ENCODE measurements around the gene RBM6. TPM values are rescaled to one million over a fixed set of nuclear protein-coding genes. Genes with fewer than 3 reads are reported as not detected.

RBM6 gene
- total RNA-seq, 1 experiment from 2014 or later: 58.3 TPM

DNA sequence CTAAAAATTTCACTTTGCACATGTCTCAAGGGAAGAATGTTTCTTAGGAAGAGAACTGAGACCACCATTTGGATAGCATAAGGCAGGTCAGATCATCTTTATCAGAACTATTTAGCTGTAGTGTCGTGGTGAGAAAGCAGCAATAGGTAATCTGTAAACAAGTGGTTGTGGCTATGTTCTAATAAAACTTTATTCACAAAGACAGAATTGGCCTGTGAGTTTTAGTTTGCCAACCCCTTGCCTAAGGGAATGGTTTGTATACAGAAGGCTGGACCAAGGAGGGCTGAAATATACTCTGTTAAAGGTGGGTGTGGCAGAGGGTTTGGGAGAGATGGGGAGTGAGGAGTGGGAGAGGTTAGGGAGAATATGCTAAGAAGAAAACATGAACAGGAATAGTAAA, 138.1 kb downstream of the RBM6 start:
- Histone ChIP-seq H3K36me3 (ENCODE audit: control insufficient read depth in 1 of 2, insufficient read depth in 2 of 2, low read length in 2 of 2) (peaks cover 5 to 15% of the 10 kb centered on the region in 2 experiments), H4K20me1 (ENCODE audit: insufficient read depth) (no peaks in the 10 kb centered on the region), H3K27me3 (ENCODE audit: insufficient read depth, low read length) (no peaks in the 10 kb centered on the region), H3K27ac (ENCODE audit: low read depth, low read length) (no peak overlapping the region), H3K4me2 (ENCODE audit: low read length) (no peak overlapping the region), H2AFZ (ENCODE audit: low read depth, low read length, poor library complexity, severe bottlenecking) (no peak overlapping the region), H3K9me3 (ENCODE audit: control insufficient read depth in 1 of 2, insufficient read depth in 1 of 2, low read depth in 1 of 2, low read length in 2 of 2) (no peaks in the 10 kb centered on the region), H3K4me3 (replicated peaks in 1 of 2; ENCODE audit: low read depth in 1 of 2, low read length in 2 of 2) (no peak overlapping the region), H3K9ac (ENCODE audit: low read length) (no peak overlapping the region), H3K9me2 (ENCODE audit: insufficient read depth) (no peaks in the 10 kb centered on the region), H3K4me1 (ENCODE audit: control insufficient read depth in 1 of 2, insufficient read depth in 2 of 2, low read length in 2 of 2) (no peaks in the 10 kb centered on the region), H3K79me2 (ENCODE audit: insufficient read depth, low read length) (no peaks in the 10 kb centered on the region)
- ATAC-seq (no peak), DNase-seq (ENCODE audit: low read depth, low spot score) (no peak)
- RAD21 ChIA-PET (ENCODE audit: low non-redundant PET in 1 of 2, low total read pairs in 2 of 2, uncharacterized antibody in 2 of 2, unreplicated experiment in 2 of 2): no interaction called here
- CTCF ChIA-PET: no interaction called here
- POLR2A ChIA-PET: no interaction called here
- intact Hi-C loops (cut with micrococcal nuclease): no loop called here
- TF ChIP-seq POLR2AphosphoS5 (IDR thresholded peaks at IDR 0.05; ENCODE audit: low read depth, low read length) (no peak), ELF1 (IDR thresholded peaks at IDR 0.05; ENCODE audit: borderline replicate concordance, low read depth) (no peak), CBX3 (IDR thresholded peaks at IDR 0.05; ENCODE audit: low read depth) (no peak), MAX (IDR thresholded peaks at IDR 0.05) (no peak), RAD21 (IDR thresholded peaks at IDR 0.05; ENCODE audit: low read depth) (no peak), JUND (IDR thresholded peaks at IDR 0.05) (no peak), EGR1 (IDR thresholded peaks at IDR 0.05; ENCODE audit: low read depth) (no peak), CTCF (IDR thresholded peaks at IDR 0.05 in 2 of 3, conservative IDR thresholded peaks at IDR 0.05 in 1 of 3; ENCODE audit: borderline replicate concordance in 1 of 3, insufficient read depth in 1 of 3, low read depth in 2 of 3, low read length in 2 of 3) (no peak), YY1 (IDR thresholded peaks at IDR 0.05; ENCODE audit: extremely low read depth, insufficient replicate concordance, low read depth, low read length) (no peak), ZNF274 (IDR thresholded peaks at IDR 0.05; ENCODE audit: low read depth, low read length) (no peak)
- TF ChIP-seq, protein P1, sequence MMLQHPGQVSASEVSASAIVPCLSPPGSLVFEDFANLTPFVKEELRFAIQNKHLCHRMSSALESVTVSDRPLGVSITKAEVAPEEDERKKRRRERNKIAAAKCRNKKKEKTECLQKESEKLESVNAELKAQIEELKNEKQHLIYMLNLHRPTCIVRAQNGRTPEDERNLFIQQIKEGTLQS (IDR thresholded peaks at IDR 0.05): no peak
- no TSS peak for BruUV-seq (replicated peaks)
